Femur (tissue), 1 donor: ENCODE measurements around the gene ELMOD1.

ENCODE experiments used
- DNase-seq: peaks from one replicate; pipeline ENCODE4 v3.0.0-alpha.2; 2017

The ELMOD1 gene

GRCh38 chr11:107691000-107691750 is 100.2 kb downstream of the ELMOD1 start:
- no peak for DNase-seq

- DNase-seq, result no peak
Observed at GRCh38 chr11:107695446-107695845, 104.5 kb downstream of the ELMOD1 start.

- DNase-seq, result no peak
Observed at GRCh38 chr11:107696140-107696539, 105.2 kb downstream of the ELMOD1 start.

GRCh38 chr11:107697291-107697690 is 106.3 kb downstream of the ELMOD1 start:
- DNase-seq, result no peak

- DNase-seq, result no peak
Observed at GRCh38 chr11:107699371-107700285, 108.7 kb downstream of the ELMOD1 start.

- DNase-seq, result no peak
Observed at GRCh38 chr11:107702109-107702660, 111.2 kb downstream of the ELMOD1 start.

GRCh38 chr11:107702723-107703122 is 111.8 kb downstream of the ELMOD1 start:
- no peak for DNase-seq

- no peak for DNase-seq
Observed at GRCh38 chr11:107704451-107704850, 113.5 kb downstream of the ELMOD1 start.

- DNase-seq, result no peak
Observed at GRCh38 chr11:107705027-107705426, 114.1 kb downstream of the ELMOD1 start.

GRCh38 chr11:107706531-107706930 is 115.6 kb downstream of the ELMOD1 start:
- DNase-seq, result no peak

GRCh38 chr11:107707215-107707671 is 116.3 kb downstream of the ELMOD1 start:
- no peak for DNase-seq

GRCh38 chr11:107707807-107708206 is 116.9 kb downstream of the ELMOD1 start:
- DNase-seq, result no peak

GRCh38 chr11:107708792-107709191 is 117.8 kb downstream of the ELMOD1 start:
- peak; percentile 48 for DNase-seq

GRCh38 chr11:107710301-107710700 is 119.4 kb downstream of the ELMOD1 start:
- DNase-seq, result no peak

GRCh38 chr11:107711861-107712755 is 121.2 kb downstream of the ELMOD1 start, which contains the start of gene SLN:
Gene SLN (minus strand): TSS chr11:107712056.
- DNase-seq, result peak; percentile 70

- DNase-seq, result no peak
Observed at GRCh38 chr11:107713009-107713408, 122.1 kb downstream of the ELMOD1 start.
